Activated CD8-positive, alpha-beta memory T cell treated with anti-CD3 and anti-CD28 coated beads, Interleukin-2, amount 50 U/mL, for 1 hour (primary cell): ENCODE measurements around the gene USP38.
"Not testable (repeated sequence)": the region's sequence is repeated elsewhere in the genome, so short reads cannot be mapped to it uniquely, and the experiment has no call there.

ENCODE experiments used
- DNase-seq: peaks from one replicate; pipeline ENCODE4 v3.0.0-alpha.2; 2020; ENCODE audit errors: extremely low read depth

USP38 gene

GRCh38 chr4:143267690-143268089 lies 83.0 kb downstream of the USP38 start:
- not testable (repeated sequence) for DNase-seq

DNA sequence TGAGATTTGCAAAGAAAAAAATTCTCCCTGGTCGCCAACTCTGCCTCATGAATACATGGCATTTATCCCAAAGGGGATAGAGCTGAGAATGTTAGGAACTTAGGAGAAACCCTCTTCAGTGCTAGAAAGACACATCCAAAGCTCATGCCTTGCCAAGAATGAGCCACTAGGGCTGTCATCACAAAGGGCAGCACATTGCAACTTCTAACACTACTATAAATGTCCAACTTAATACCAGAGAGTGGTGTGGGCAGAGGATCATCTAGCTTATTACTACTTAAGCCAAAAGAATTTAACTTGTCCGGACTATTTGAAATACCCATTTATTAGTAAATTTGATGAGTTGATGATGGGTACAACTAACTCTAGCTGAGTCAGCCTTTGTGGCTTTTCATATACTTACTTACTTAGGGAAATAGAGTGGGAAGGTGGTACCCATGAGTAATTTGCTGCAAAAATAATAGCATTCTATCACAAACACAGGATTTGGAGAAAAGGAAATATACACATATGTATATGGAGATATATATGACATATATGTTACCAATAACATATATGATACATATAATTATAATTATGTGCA lies 85.6 kb downstream of the USP38 start:
- DNase-seq, result no peak
